DND-41 (cell line): ENCODE measurements around the gene RTRAF.

Source experiments
- ATAC-seq: fragments of 200-7000 bp; cut with Tn5 transposase; 3 replicates; pipeline ENCODE4 v1.9.1; 2021; ENCODE audit warnings: low read depth; ENCODE audit not compliant: insufficient read depth
- DNase-seq: peaks from one replicate; pipeline ENCODE4 v3.0.0-alpha.2; 2020
- H2AFZ ChIP-seq: 2 replicates; pipeline ENCODE4 v1.6.0; 2012; ENCODE audit warnings: low read depth, low read length
- H3K27ac ChIP-seq: 2 replicates; pipeline ENCODE4 v1.5.1; 2012; ENCODE audit warnings: low read length, inconsistent platforms
- H3K27me3 ChIP-seq: fragments of 200-600 bp; sonication (generic); 2 replicates; pipeline ENCODE4 v1.6.0; 2012; ENCODE audit warnings: low read length, mild to moderate bottlenecking, inconsistent platforms; ENCODE audit not compliant: insufficient read depth, poor library complexity
- H3K36me3 ChIP-seq: 2 replicates; pipeline ENCODE4 v1.5.1; 2012; ENCODE audit warnings: low read length, inconsistent platforms; ENCODE audit not compliant: insufficient read depth
- H3K4me1 ChIP-seq: 2 replicates; pipeline ENCODE4 v1.5.1; 2012; ENCODE audit warnings: mild to moderate bottlenecking, low read length; ENCODE audit not compliant: insufficient read depth
- H3K4me2 ChIP-seq: 2 replicates; pipeline ENCODE4 v1.6.0; 2012; ENCODE audit warnings: mild to moderate bottlenecking, moderate library complexity, low read length, inconsistent platforms; ENCODE audit not compliant: insufficient read depth
- H3K4me3 ChIP-seq, 2 experiments: fragments of 200-600 bp in 1 of 2; shearing (Covaris generic) in 1 of 2; 2 replicates each; pipeline ENCODE4 v1.5.1; 2012 to 2016; ENCODE audit warnings: inconsistent platforms in 2 of 2, low read length in 2 of 2, mild to moderate bottlenecking in 2 of 2, low read depth in 1 of 2, moderate library complexity in 1 of 2
- H3K79me2 ChIP-seq: 2 replicates; pipeline ENCODE4 v1.6.0; 2012; ENCODE audit warnings: low read length, inconsistent platforms; ENCODE audit not compliant: insufficient read depth
- H3K9ac ChIP-seq: 2 replicates; pipeline ENCODE4 v1.6.0; 2012; ENCODE audit warnings: low read depth, mild to moderate bottlenecking, inconsistent platforms, low read length, moderate library complexity
- H3K9me3 ChIP-seq: 2 replicates; pipeline ENCODE4 v1.5.1; 2012; ENCODE audit warnings: low read length, moderate library complexity, mild to moderate bottlenecking, inconsistent platforms; ENCODE audit not compliant: insufficient read depth, severe bottlenecking
- H4K20me1 ChIP-seq: 2 replicates; pipeline ENCODE4 v1.6.0; 2012; ENCODE audit warnings: low read length; ENCODE audit not compliant: insufficient read depth
- CTCF ChIP-seq: IDR thresholded peaks from 2 replicates; pipeline ENCODE4 v1.5.1; 2012; ENCODE audit warnings: borderline replicate concordance, low read length, moderate library complexity, mild to moderate bottlenecking; ENCODE audit not compliant: poor library complexity, severe bottlenecking; ENCODE audit errors: extremely low read depth
- EZH2 ChIP-seq: IDR thresholded peaks from 3 replicates; pipeline ENCODE4 v1.6.1; 2012; ENCODE audit warnings: borderline replicate concordance, low read depth, mild to moderate bottlenecking, moderate library complexity, low read length, inconsistent platforms; ENCODE audit not compliant: severe bottlenecking

The RTRAF gene

GRCh38 chr14:52052288-52052943, 63.1 kb downstream of the RTRAF start:
- H2AFZ ChIP-seq = no peak overlapping the region
- H3K4me3 ChIP-seq = no peak overlapping the region

GRCh38 chr14:52053044-52053443, 63.7 kb downstream of the RTRAF start:
- H3K27ac ChIP-seq = no peak overlapping the region
- TF ChIP-seq EZH2 = no peak
- TF ChIP-seq CTCF = no peak
- no peak overlapping the region for H3K4me3 ChIP-seq
- ATAC-seq (no peak; the same call in 2 of the 3 replicates), DNase-seq (no peak)
- H3K4me2 ChIP-seq = no peak overlapping the region
- H3K79me2 ChIP-seq = no peaks in the 10 kb centered on the region
- H2AFZ ChIP-seq = no peak overlapping the region
- H4K20me1 ChIP-seq = no peaks in the 10 kb centered on the region
- no peaks in the 10 kb centered on the region for H3K4me1 ChIP-seq
- no peak overlapping the region for H3K9ac ChIP-seq
- H3K36me3 ChIP-seq = no peaks in the 10 kb centered on the region
- no peaks in the 10 kb centered on the region for H3K9me3 ChIP-seq
- H3K27me3 ChIP-seq = no peaks in the 10 kb centered on the region

More at GRCh38 chr14:52052288-52052943, 63.1 kb downstream of the RTRAF start:
- Histone ChIP-seq H3K27me3 (no peaks in the 10 kb centered on the region), H3K4me2 (no peak overlapping the region), H3K79me2 (no peaks in the 10 kb centered on the region), H4K20me1 (no peaks in the 10 kb centered on the region), H3K36me3 (no peaks in the 10 kb centered on the region), H3K9me3 (no peaks in the 10 kb centered on the region), H3K4me1 (no peaks in the 10 kb centered on the region), H3K9ac (no peak overlapping the region), H3K27ac (no peak overlapping the region)
- ATAC-seq (no peak), DNase-seq (no peak)
- TF ChIP-seq CTCF = no peak
- TF ChIP-seq EZH2 = no peak

GRCh38 chr14:52054678-52055077, 65.3 kb downstream of the RTRAF start:
- no peak overlapping the region for H3K9ac ChIP-seq
- ATAC-seq = no peak
- no peak overlapping the region for H3K4me3 ChIP-seq

More at GRCh38 chr14:52054678-52055077, 65.3 kb downstream of the RTRAF start:
- Histone ChIP-seq H4K20me1 (no peaks in the 10 kb centered on the region), H3K4me2 (no peak overlapping the region), H3K4me1 (no peaks in the 10 kb centered on the region), H3K27ac (no peak overlapping the region), H3K79me2 (no peaks in the 10 kb centered on the region), H3K9me3 (no peaks in the 10 kb centered on the region), H3K36me3 (no peaks in the 10 kb centered on the region), H2AFZ (no peak overlapping the region), H3K27me3 (no peaks in the 10 kb centered on the region)
- no peak for DNase-seq
- no peak for TF ChIP-seq CTCF
- TF ChIP-seq EZH2 = no peak
